GM12865 (cell line): Measurements from ENCODE around the gene JARID2.

Experiments used
- DNase-seq: peaks from one replicate; pipeline ENCODE4 v3.0.0; 2010; ENCODE audit warnings: low read depth
- H3K4me3 ChIP-seq: 2 replicates; pipeline ENCODE4 v1.5.1; 2011; ENCODE audit warnings: mild to moderate bottlenecking, low read depth, low read length, control low read depth
- TF ChIP-seq, protein P1 (sequence below): IDR thresholded peaks from 2 replicates; pipeline ENCODE4 v1.5.1; 2011; ENCODE audit warnings: low read length, control low read depth, low read depth, inconsistent platforms; ENCODE audit not compliant: insufficient read depth; ENCODE audit errors: missing control alignments

The JARID2 gene

DNA sequence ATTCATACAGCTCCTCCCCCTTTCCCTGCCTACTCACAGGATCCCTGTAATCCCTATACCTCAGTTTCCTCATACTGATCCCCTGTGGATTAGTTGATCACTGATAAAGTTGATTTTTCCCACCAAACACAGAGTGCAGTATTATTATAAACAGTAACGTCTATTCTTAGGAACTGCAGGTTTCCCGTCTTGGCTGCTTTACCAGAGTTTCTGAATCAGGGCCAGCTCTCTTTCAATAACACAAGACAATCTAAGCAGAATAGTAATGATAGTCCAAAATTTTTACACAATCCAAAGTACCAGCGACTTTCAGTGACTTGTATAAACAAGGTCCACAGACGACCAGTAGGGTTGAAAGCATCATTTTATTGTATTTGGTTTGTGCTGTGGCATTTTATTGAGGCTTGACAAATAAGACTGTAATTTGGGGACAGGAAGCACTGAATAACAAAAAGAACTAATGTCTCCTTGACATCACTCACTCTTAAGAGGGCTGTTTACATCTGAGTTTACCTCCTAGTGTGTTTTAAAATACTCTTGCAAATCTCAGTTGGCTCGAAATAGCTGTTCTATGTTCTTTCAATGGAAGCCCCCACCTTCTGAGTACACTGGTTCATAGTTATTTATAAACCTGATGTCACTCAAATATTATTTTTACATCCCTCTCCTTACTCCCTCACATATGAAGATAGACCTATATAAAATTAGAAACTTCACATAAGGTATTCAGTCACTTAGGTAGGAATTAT is 6.1 kb upstream of the JARID2 start:
- TF ChIP-seq, protein P1, sequence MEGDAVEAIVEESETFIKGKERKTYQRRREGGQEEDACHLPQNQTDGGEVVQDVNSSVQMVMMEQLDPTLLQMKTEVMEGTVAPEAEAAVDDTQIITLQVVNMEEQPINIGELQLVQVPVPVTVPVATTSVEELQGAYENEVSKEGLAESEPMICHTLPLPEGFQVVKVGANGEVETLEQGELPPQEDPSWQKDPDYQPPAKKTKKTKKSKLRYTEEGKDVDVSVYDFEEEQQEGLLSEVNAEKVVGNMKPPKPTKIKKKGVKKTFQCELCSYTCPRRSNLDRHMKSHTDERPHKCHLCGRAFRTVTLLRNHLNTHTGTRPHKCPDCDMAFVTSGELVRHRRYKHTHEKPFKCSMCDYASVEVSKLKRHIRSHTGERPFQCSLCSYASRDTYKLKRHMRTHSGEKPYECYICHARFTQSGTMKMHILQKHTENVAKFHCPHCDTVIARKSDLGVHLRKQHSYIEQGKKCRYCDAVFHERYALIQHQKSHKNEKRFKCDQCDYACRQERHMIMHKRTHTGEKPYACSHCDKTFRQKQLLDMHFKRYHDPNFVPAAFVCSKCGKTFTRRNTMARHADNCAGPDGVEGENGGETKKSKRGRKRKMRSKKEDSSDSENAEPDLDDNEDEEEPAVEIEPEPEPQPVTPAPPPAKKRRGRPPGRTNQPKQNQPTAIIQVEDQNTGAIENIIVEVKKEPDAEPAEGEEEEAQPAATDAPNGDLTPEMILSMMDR, result no peak
- H3K4me3 ChIP-seq, result no peak overlapping the region

DNA sequence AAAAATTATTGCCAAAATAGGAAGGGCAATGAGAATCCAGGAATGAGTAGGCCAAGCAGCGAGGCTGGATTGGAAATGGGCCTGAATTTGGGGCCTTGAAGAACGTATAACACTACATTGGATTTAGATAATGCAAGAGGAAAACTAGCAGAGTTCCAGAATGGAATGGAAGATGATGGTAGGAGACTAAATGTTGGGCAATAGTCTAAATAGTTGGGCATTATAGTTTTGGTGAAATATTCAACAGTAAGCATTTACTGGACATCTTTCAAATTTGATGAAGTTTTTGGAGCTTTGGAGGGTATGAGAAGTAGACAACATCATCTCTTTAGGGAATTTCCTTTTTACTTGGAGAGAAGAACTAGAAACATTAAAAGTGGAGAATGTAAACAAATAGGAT is 3.4 kb upstream of the JARID2 start:
- H3K4me3 ChIP-seq, result no peak overlapping the region
- TF ChIP-seq, protein P1, result no peak
- DNase-seq, result no peak

More for the DNA sequence above, 6.1 kb upstream of the JARID2 start:
- no peak for DNase-seq

DNA sequence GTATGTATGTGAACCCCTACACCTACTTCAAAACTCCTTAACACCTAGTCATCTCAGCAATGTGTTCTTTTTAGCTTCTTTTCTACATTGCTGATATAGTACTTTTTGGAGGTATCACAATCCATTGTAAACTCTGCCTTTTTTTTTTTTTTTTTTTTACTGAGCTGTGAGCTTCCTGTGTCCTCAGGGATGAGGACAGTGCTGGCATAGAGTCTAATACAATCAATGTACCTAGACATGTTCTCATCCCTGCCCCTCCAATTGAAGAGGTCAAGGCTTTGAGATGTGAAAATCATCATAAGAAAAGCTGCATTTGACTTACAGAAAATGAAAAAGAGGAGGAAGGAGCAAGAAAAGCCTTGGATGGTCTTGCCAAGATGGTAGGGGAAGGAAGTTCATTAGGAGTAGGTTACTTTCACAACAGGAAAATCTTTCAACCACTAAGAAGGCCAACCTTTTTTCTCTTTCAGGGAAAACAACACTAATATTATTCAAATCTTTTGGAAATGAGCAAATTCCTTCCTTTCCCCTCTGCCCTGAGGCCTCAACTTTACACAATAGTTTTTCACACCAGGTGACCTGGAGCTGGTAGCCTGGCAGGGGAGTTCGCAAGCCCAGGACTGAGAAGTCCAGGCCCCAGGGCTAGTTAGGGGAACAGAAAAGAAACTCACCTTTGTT is 2.8 kb upstream of the JARID2 start:
- TF ChIP-seq, protein P1, result no peak
- no peak for DNase-seq
- no peak overlapping the region for H3K4me3 ChIP-seq

DNA sequence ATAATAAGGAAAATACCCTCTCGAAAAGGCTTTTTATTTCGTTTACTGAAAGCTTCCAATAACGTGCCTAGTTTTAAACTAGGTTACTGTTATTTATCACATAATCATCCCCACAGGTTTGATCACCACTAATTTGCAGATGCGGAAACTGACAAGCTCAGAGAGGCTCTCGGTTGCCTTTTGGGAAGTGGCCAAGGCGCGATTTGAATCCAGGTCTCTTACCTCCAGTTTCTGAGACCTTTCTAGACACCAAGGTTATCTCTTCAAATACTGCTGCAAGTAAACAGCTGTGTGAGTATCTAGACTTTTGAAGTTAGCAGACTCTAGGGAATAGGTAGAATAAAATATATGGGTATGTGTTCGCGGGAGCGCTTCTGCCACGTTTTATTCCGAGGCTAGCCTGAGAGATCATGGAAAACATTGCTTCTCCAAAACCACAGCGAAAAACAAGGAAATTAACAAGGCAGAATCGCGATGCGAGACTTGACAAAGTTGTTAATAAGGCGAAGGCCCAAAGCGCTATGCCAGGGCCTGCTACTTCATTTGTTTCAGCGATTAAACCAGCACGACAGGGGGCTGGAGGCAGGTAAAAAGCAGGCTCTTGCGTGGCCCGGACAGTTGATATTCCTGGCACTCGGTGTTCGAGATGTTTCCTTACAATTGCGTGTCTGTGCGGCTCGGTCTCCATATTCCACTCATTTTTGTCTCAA is 1.8 kb upstream of the JARID2 start:
- TF ChIP-seq, protein P1, result no peak
- no peak for DNase-seq
- H3K4me3 ChIP-seq, result peak overlapping the region; percentile 72

DNA sequence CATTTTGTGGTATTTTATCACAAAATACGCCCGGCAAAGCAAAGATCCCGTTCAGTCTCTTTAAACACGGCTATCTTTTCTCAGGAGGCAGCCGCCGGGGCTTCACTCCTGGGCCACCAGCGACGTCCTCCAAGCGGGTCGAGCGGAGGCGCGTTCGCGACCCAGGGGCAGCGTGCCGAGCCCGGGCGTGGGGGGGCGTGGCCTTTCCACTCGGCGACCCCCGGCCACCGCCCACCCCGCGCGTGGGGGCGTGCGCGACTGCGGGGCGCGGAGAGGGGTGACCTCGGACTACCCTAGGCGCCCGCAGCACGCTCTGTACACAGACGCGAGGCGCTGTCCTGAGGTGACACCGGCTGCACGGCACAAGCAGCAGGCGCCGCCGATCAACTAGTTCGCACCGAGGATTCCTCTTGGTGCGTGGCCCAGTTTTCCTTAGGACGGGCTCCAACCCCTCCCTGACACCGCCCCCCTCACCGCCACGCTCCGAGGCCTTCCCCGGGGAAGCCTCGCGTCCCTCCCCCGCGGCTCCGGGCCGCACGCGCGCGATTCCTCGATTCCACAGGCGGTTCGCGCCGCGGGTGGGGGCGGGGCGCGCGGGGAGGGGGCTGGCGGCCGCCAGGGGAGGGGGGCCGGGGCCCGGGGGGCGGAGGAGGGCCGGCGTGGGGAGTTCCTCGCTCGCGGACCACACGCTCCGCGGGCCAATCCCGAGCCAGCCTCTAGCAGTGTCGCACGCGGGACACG is 1.1 kb upstream of the JARID2 start:
- TF ChIP-seq, protein P1, result no peak
- peak; percentile 71 for DNase-seq
- peak overlapping the region; percentile 72 for H3K4me3 ChIP-seq

DNA sequence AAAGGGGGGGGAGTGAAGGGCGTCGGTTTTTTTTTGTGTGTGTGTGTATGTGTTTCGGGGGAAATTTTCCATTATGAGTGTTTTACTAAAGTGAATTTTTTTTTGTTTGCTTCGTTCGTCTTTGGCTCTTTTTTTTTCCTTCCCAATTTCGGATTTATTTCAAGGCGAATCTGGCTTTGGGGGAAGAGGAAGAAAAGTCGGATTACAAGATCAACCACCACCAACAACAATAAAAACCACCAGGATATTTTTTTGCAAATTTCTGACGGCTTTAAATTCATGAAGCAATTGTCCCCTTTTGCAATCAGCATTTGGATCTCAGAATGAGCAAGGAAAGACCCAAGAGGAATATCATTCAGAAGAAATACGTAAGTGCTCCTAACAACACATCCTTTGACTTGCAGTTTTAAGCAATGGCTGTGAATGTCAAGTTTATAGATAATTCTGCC is 372 bp downstream of the JARID2 start:
- DNase-seq, result no peak
- TF ChIP-seq, protein P1, result no peak
- peak overlapping the region; percentile 72 for H3K4me3 ChIP-seq
